Stimulated activated naive CD8-positive, alpha-beta T cell treated with anti-CD3 and anti-CD28 coated beads, Interleukin-15, Interleukin-2, amounts not matched to agents 100 U/mL and 50 U/mL, for 24 hours (primary cell): ENCODE data around the gene ZNF768.
A peak's percentile ranks its signal among the peaks of the same experiment; 100 is the strongest.
"Not testable (repeated sequence)": the region's sequence is repeated elsewhere in the genome, so short reads cannot be mapped to it uniquely, and the experiment has no call there.

Experiments used
- ATAC-seq: fragments of 150-1000 bp; cut with Tn5 transposase; one replicate; pipeline ENCODE4 v1.10.0; 2021
- DNase-seq: peaks from one replicate; pipeline ENCODE4 v3.0.0; 2021

Gene ZNF768

GRCh38 chr16:30533146-30533522, 6.8 kb upstream of the ZNF768 start:
- ATAC-seq: no peak
- DNase-seq: no peak

GRCh38 chr16:30532285-30533145, 6.1 kb upstream of the ZNF768 start:
- ATAC-seq (no peak), DNase-seq (no peak)

GRCh38 chr16:30530163-30531037, 4.0 kb upstream of the ZNF768 start:
- DNase-seq (no peak), ATAC-seq (no peak)

GRCh38 chr16:30528799-30529457, 2.6 kb upstream of the ZNF768 start:
- no peak for DNase-seq

GRCh38 chr16:30527635-30528178, 1.3 kb upstream of the ZNF768 start:
- DNase-seq (no peak), ATAC-seq (no peak)

More at GRCh38 chr16:30528799-30529457, 2.6 kb upstream of the ZNF768 start:
- no peak for ATAC-seq

GRCh38 chr16:30526823-30527634, 663 bp upstream of the ZNF768 start:
- peak; percentile 91 for ATAC-seq
- DNase-seq: peak; percentile 98

- DNase-seq: no peak
- no peak for ATAC-seq
These were observed 576 bp downstream of the ZNF768 start for GRCh38 chr16:30525844-30526136.

- no peak for DNase-seq
- no peak for ATAC-seq
These were observed 1.5 kb downstream of the ZNF768 start for GRCh38 chr16:30524575-30525568.

GRCh38 chr16:30523768-30524574, 2.4 kb downstream of the ZNF768 start:
- DNase-seq: no peak
- no peak for ATAC-seq

GRCh38 chr16:30522702-30523463, 3.5 kb downstream of the ZNF768 start:
- DNase-seq, ATAC-seq: not testable (repeated sequence)

- no peak for DNase-seq
- ATAC-seq: no peak
These were observed 4.3 kb downstream of the ZNF768 start for GRCh38 chr16:30521873-30522641.

GRCh38 chr16:30521476-30521872, 4.9 kb downstream of the ZNF768 start:
- DNase-seq (no peak), ATAC-seq (no peak)

- no peak for ATAC-seq
- no peak for DNase-seq
These were observed 7.0 kb downstream of the ZNF768 start for GRCh38 chr16:30519120-30520049.

GRCh38 chr16:30518552-30518951, 7.8 kb downstream of the ZNF768 start:
- DNase-seq: no peak
- ATAC-seq: no peak

- ATAC-seq (no peak), DNase-seq (no peak)
These were observed 11.1 kb downstream of the ZNF768 start for GRCh38 chr16:30515275-30515674.

- ATAC-seq (no peak), DNase-seq (no peak)
These were observed 14.9 kb downstream of the ZNF768 start for GRCh38 chr16:30511509-30511908.
